A673 (cell line): Measurements from ENCODE around the gene CELF1. TPM values are rescaled to one million over a fixed set of nuclear protein-coding genes. Genes with fewer than 3 reads are reported as not detected.

Experiments used
- BruUV-seq: library from RNA; stranded (reverse); fragments of 400-500 nt; replicated peaks from 2 replicates; lab custom pipeline; 2021; lab: Mats Ljungman, UMichigan
- CTCF ChIA-PET: fragments of 300-600 bp; sonication (Branson Sonifier 250); formaldehyde crosslinking; loops from one replicate; lab custom pipeline; 2022; ENCODE audit warnings: antibody characterized with exemption; lab: Charles Lee
- POLR2A ChIA-PET: fragments of 300-600 bp; sonication (Branson Sonifier 250); formaldehyde crosslinking; loops from one replicate; lab custom pipeline; 2022; ENCODE audit warnings: antibody characterized with exemption; ENCODE audit not compliant: low non-redundant PET; lab: Charles Lee
- DNase-seq: peaks from one replicate; pipeline ENCODE4 v3.0.0-alpha.2; 2015; ENCODE audit warnings: low spot score
- H3K27ac ChIP-seq: fragments of 200-600 bp; sonication (generic); 2 replicates; pipeline ENCODE4 v1.5.1; 2016; ENCODE audit warnings: mixed run types, low read depth, mild to moderate bottlenecking, mixed read lengths, antibody characterized with exemption, low read length; ENCODE audit not compliant: poor library complexity, severe bottlenecking
- H3K27me3 ChIP-seq: fragments of 200-600 bp; sonication (generic); replicated peaks from 2 replicates; pipeline ENCODE4 v1.6.1; 2017; ENCODE audit warnings: mixed run types, low read depth, mild to moderate bottlenecking, mixed read lengths, antibody characterized with exemption, low read length; ENCODE audit not compliant: insufficient read depth, poor library complexity
- H3K36me3 ChIP-seq: fragments of 200-600 bp; sonication (generic); 2 replicates; pipeline ENCODE4 v1.6.1; 2016; ENCODE audit warnings: mixed run types, mild to moderate bottlenecking, mixed read lengths, antibody characterized with exemption, low read length; ENCODE audit not compliant: insufficient read depth, poor library complexity, severe bottlenecking
- H3K4me1 ChIP-seq: fragments of 200-600 bp; sonication (generic); 2 replicates; pipeline ENCODE4 v1.6.1; 2017; ENCODE audit warnings: mixed run types, mild to moderate bottlenecking, mixed read lengths, antibody characterized with exemption, low read length; ENCODE audit not compliant: insufficient read depth, poor library complexity, severe bottlenecking
- H3K4me3 ChIP-seq: fragments of 200-600 bp; sonication (generic); 2 replicates; pipeline ENCODE4 v1.5.1; 2016; ENCODE audit warnings: low read depth, mixed run types, mild to moderate bottlenecking, mixed read lengths, low read length; ENCODE audit not compliant: poor library complexity, severe bottlenecking
- H3K9me3 ChIP-seq: fragments of 200-600 bp; sonication (generic); 2 replicates; pipeline ENCODE4 v1.6.1; 2016; ENCODE audit warnings: mixed run types, low read depth, mild to moderate bottlenecking, mixed read lengths, antibody characterized with exemption, low read length; ENCODE audit not compliant: poor library complexity, severe bottlenecking
- CTCF ChIP-seq: fragments of 300-800, 200-600 bp; sonication (generic); conservative IDR thresholded peaks from 2 replicates; pipeline ENCODE4 v1.5.1; 2017; ENCODE audit warnings: low read depth, mild to moderate bottlenecking, antibody characterized with exemption, low read length, moderate library complexity, mixed read lengths
- EZH2 ChIP-seq: fragments of 200-600 bp; sonication (generic); IDR thresholded peaks from 2 replicates; pipeline ENCODE4 v1.6.1; 2017; ENCODE audit warnings: borderline replicate concordance, low read depth, mild to moderate bottlenecking, mixed read lengths, antibody characterized with exemption, low read length; ENCODE audit not compliant: poor library complexity, severe bottlenecking
- intact Hi-C: fragments of 100-400 bp; cut with micrococcal nuclease; formaldehyde crosslinking; loops from one replicate; pipeline ENCODE4 v1.10.0; 2022; ENCODE audit not compliant: unreplicated experiment
- total RNA-seq: library from RNA; stranded (reverse); gene quantifications from 2 replicates; pipeline ENCODE4 v1.2.3, GENCODE V29; 2021

Gene CELF1
- total RNA-seq, 1 experiment from 2014 or later, result 257 TPM

- Histone ChIP-seq H3K27ac (no peak overlapping the region), H3K4me1 (peaks cover 10% of the 10 kb centered on the region), H3K27me3 (peaks cover 32% of the 10 kb centered on the region), H3K9me3 (no peaks in the 10 kb centered on the region), H3K4me3 (no peak overlapping the region), H3K36me3 (no peaks in the 10 kb centered on the region)
- ChIA-PET CTCF (no interaction called here), POLR2A (interaction anchor here (0.6 to 1.1 kb wide), 2 partner anchors 32 to 988 kb away, joined by 3 read pairs; no protein-coding TSS in a partner anchor)
- no TSS peak for BruUV-seq
- intact Hi-C loops, result no loop called here
- DNase-seq, result no peak
- TF ChIP-seq CTCF (no peak), EZH2 (no peak)
These were observed 42.1 kb upstream of the CELF1 start for GRCh38 chr11:47595029-47595428.

- Histone ChIP-seq H3K27me3 (peaks cover 32% of the 10 kb centered on the region), H3K27ac (no peak within 1 kb of the TSS), H3K36me3 (no peaks in the 10 kb centered on the region), H3K4me3 (peak within 1 kb of the TSS; percentile 51), H3K9me3 (no peaks in the 10 kb centered on the region), H3K4me1 (peaks cover 3% of the 10 kb centered on the region)
- BruUV-seq, result no TSS peak
- CTCF ChIA-PET, result no interaction called here
- POLR2A ChIA-PET, result interaction anchor here (0.6 kb wide), 1 partner anchor 58 kb away, joined by 9 read pairs; no protein-coding TSS in a partner anchor
- TF ChIP-seq CTCF (no peak), EZH2 (peak; percentile 96)
- DNase-seq, result no peak
- intact Hi-C loops, result no loop called here
These were observed 41.3 kb upstream of the CELF1 start, which contains the start of gene C1QTNF4 for GRCh38 chr11:47593934-47594855. Gene C1QTNF4, minus strand, starts transcription at chr11:47594411. Its CDS starts 3,601 bp downstream, at chr11:47590810.

GRCh38 chr11:47593492-47593933, 40.6 kb upstream of the CELF1 start:
- Histone ChIP-seq H3K4me3 (peak overlapping the region; percentile 51), H3K36me3 (no peaks in the 10 kb centered on the region), H3K27ac (no peak overlapping the region), H3K4me1 (no peaks in the 10 kb centered on the region), H3K27me3 (peaks cover 32% of the 10 kb centered on the region), H3K9me3 (no peaks in the 10 kb centered on the region)
- no peak for TF ChIP-seq EZH2
- TF ChIP-seq CTCF, result no peak
- BruUV-seq, result no TSS peak
- ChIA-PET POLR2A (interaction anchor here (0.6 to 0.7 kb wide), 2 partner anchors 58 to 169 kb away, joined by 4 to 9 read pairs; no protein-coding TSS in a partner anchor), CTCF (no interaction called here)
- DNase-seq, result no peak
- intact Hi-C loops, result no loop called here
